ENCODE results near the gene GAGE12J. TPM values are rescaled to one million over a fixed set of nuclear protein-coding genes. Genes with fewer than 3 reads are reported as not detected.
"Not testable (repeated sequence)": the region's sequence is repeated elsewhere in the genome, so short reads cannot be mapped to it uniquely, and the experiment has no call there.

Gene GAGE12J
- total RNA-seq, 1 experiment from 2014 or later: not detected

DNA sequence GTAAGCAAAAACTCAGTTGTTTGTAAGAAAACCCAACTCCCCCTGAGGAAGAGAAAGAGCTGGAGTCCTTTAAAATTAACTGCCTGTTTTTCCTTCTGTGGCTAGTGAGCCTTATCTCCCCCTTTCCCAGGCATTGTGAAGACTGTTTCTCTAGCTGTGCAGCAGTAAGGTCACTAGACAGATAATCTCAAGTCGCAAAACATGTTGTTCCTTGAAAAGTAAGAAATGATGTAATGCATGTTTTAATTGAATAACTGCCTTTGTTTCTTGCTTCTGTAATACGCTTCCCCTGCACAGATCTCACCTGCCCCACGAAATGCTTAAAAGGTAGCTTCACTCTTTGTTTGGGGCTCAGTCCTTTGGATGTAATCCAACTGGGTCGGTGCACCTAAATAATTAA lies 5.8 kb upstream of the GAGE12J start:
- no peak overlapping the region for H3K4me2 ChIP-seq (ENCODE audit: insufficient read depth, insufficient read length, low read length)
- peaks cover 25% of the 10 kb centered on the region for H3K9me3 ChIP-seq (ENCODE audit: control insufficient read depth, low read depth, low read length)
- H3K23me2 ChIP-seq (ENCODE audit: insufficient read length, low read depth, low read length, poor library complexity, severe bottlenecking): no peaks in the 10 kb centered on the region
- no peak overlapping the region for H4K91ac ChIP-seq (ENCODE audit: insufficient read length, low read depth, low read length)
- H3K4ac ChIP-seq (ENCODE audit: low read depth, low read length): no peak overlapping the region
- no peaks in the 10 kb centered on the region for H3K27me3 ChIP-seq (ENCODE audit: insufficient read depth, low read length)
- Mint-ChIP-seq H3K27me3 (ENCODE audit: low read depth) (peaks cover 6% of the 10 kb centered on the region), H3K36me3 (ENCODE audit: insufficient read depth in 1 of 3, low read depth in 3 of 3) (no peaks in the 10 kb centered on the region; a peak in 1 of 7 replicates), H3K4me3 (no peak overlapping the region), H3K4me1 (peaks cover 3 to 14% of the 10 kb centered on the region in 2 experiments), H3K27ac (no peak overlapping the region), H3K9me3 (peaks cover 38 to 44% of the 10 kb centered on the region in 2 experiments)
- no peaks in the 10 kb centered on the region; the same call in 1 of the 2 replicates for H3K4me1 ChIP-seq (ENCODE audit: insufficient read depth, low read length)
- TF ChIP-seq, protein P1, sequence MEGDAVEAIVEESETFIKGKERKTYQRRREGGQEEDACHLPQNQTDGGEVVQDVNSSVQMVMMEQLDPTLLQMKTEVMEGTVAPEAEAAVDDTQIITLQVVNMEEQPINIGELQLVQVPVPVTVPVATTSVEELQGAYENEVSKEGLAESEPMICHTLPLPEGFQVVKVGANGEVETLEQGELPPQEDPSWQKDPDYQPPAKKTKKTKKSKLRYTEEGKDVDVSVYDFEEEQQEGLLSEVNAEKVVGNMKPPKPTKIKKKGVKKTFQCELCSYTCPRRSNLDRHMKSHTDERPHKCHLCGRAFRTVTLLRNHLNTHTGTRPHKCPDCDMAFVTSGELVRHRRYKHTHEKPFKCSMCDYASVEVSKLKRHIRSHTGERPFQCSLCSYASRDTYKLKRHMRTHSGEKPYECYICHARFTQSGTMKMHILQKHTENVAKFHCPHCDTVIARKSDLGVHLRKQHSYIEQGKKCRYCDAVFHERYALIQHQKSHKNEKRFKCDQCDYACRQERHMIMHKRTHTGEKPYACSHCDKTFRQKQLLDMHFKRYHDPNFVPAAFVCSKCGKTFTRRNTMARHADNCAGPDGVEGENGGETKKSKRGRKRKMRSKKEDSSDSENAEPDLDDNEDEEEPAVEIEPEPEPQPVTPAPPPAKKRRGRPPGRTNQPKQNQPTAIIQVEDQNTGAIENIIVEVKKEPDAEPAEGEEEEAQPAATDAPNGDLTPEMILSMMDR (conservative IDR thresholded peaks at IDR 0.05): no peak
- WGBS (ENCODE audit: extremely low coverage, insufficient read length, low lambda C conversion rate): no CpG with 5 or more reads among the region's 4 CpGs
- H3K27ac ChIP-seq (ENCODE audit: insufficient read length, low read depth, low read length): no peak overlapping the region
- H3K23ac ChIP-seq (ENCODE audit: insufficient read length, low read depth, low read length): no peak overlapping the region
- H3K9ac ChIP-seq (ENCODE audit: extremely low read depth, insufficient read length, low read length): no peak overlapping the region
- no peaks in the 10 kb centered on the region for H4K20me1 ChIP-seq (ENCODE audit: control insufficient read depth, insufficient read depth, insufficient read length)
- H2AFZ ChIP-seq (ENCODE audit: low read length): no peak overlapping the region
- H3K79me2 ChIP-seq (ENCODE audit: insufficient read depth, low read length): no peaks in the 10 kb centered on the region
- H3K14ac ChIP-seq (ENCODE audit: insufficient read depth, low read length): no peak overlapping the region
- H2BK20ac ChIP-seq (ENCODE audit: low read depth, low read length, poor library complexity, severe bottlenecking): no peak overlapping the region
- H2AK5ac ChIP-seq (ENCODE audit: insufficient read length, low read length): no peak overlapping the region
- no peaks in the 10 kb centered on the region for H3K79me1 ChIP-seq (ENCODE audit: insufficient read depth, low read depth, low read length, poor library complexity, severe bottlenecking)
- H4K5ac ChIP-seq (ENCODE audit: insufficient read length, low read depth, low read length): no peak overlapping the region
- H3T11ph ChIP-seq (ENCODE audit: low read length): no peak overlapping the region
- H2BK5ac ChIP-seq (ENCODE audit: insufficient read length, low read length): no peak overlapping the region
- no peak overlapping the region for H2BK12ac ChIP-seq (ENCODE audit: insufficient read length, low read depth, low read length)
- no peak overlapping the region for H4K8ac ChIP-seq (replicated peaks; ENCODE audit: insufficient read length, low read depth, low read length)
- H3K56ac ChIP-seq (ENCODE audit: insufficient read length, low read depth, low read length): no peak overlapping the region
- DNase-seq: no peak
- no peak overlapping the region for H2BK120ac ChIP-seq (ENCODE audit: low read depth, low read length, poor library complexity, severe bottlenecking)
- no peak overlapping the region for H2BK15ac ChIP-seq (ENCODE audit: low read depth, low read length)
- H3K18ac ChIP-seq (ENCODE audit: insufficient read length, low read depth, low read length): no peak overlapping the region

DNA sequence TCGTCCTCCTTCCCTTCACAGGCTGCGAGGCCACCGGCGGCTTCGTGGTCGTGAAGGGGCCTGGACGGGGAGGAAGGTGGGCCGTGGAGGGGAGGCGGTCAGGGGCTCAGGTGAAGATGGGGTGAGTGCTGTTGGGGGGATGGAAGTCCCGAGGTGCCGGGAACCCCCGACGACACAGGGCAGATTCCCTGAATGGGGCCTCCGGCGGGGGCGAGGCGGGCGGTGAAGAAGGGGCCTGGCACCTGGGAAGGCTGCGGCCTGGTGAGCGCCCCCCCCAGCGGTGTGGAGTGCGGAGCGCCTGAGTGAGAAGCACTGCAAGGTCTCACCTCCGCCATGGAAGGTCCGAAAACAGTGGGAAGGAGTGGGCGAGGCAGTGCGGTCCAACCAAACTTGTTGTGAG lies 429 bp downstream of the GAGE12J start:
- H3K79me1 ChIP-seq (ENCODE audit: insufficient read depth, low read depth, low read length, poor library complexity, severe bottlenecking); H3K23me2 ChIP-seq (ENCODE audit: insufficient read length, low read depth, low read length, poor library complexity, severe bottlenecking); H3T11ph ChIP-seq (ENCODE audit: low read length); H2BK120ac ChIP-seq (ENCODE audit: low read depth, low read length, poor library complexity, severe bottlenecking); H3K56ac ChIP-seq (ENCODE audit: insufficient read length, low read depth, low read length); H4K20me1 ChIP-seq (ENCODE audit: control insufficient read depth, insufficient read depth, insufficient read length); H3K4me1 ChIP-seq (ENCODE audit: insufficient read depth, low read length); H4K5ac ChIP-seq (ENCODE audit: insufficient read length, low read depth, low read length); H3K27me3 ChIP-seq (ENCODE audit: insufficient read depth, low read length); H2AK5ac ChIP-seq (ENCODE audit: insufficient read length, low read length); H3K4me2 ChIP-seq (ENCODE audit: insufficient read depth, insufficient read length, low read length); H4K8ac ChIP-seq (replicated peaks; ENCODE audit: insufficient read length, low read depth, low read length); H3K4ac ChIP-seq (ENCODE audit: low read depth, low read length); H3K23ac ChIP-seq (ENCODE audit: insufficient read length, low read depth, low read length); H3K27ac Mint-ChIP-seq; H3K4me1 Mint-ChIP-seq; H2BK20ac ChIP-seq (ENCODE audit: low read depth, low read length, poor library complexity, severe bottlenecking); H3K9me3 ChIP-seq (ENCODE audit: control insufficient read depth, low read depth, low read length); H3K27me3 Mint-ChIP-seq (ENCODE audit: low read depth); H2AFZ ChIP-seq (ENCODE audit: low read length); H3K79me2 ChIP-seq (ENCODE audit: insufficient read depth, low read length); H2BK15ac ChIP-seq (ENCODE audit: low read depth, low read length); H3K9ac ChIP-seq (ENCODE audit: extremely low read depth, insufficient read length, low read length); H3K36me3 Mint-ChIP-seq (ENCODE audit: insufficient read depth in 1 of 3, low read depth in 3 of 3); H3K14ac ChIP-seq (ENCODE audit: insufficient read depth, low read length); H2BK12ac ChIP-seq (ENCODE audit: insufficient read length, low read depth, low read length); H3K9me3 Mint-ChIP-seq; H3K27ac ChIP-seq (ENCODE audit: insufficient read length, low read depth, low read length); H4K91ac ChIP-seq (ENCODE audit: insufficient read length, low read depth, low read length); DNase-seq; H3K18ac ChIP-seq (ENCODE audit: insufficient read length, low read depth, low read length); H2BK5ac ChIP-seq (ENCODE audit: insufficient read length, low read length); H3K4me3 Mint-ChIP-seq: not testable (repeated sequence)
- no CpG with 5 or more reads among the region's 27 CpGs for WGBS (ENCODE audit: extremely low coverage, insufficient read length, low lambda C conversion rate)
